T1000 (cell line): ENCODE data around the gene GIT2.
"Not testable (repeated sequence)": the region's sequence is repeated elsewhere in the genome, so short reads cannot be mapped to it uniquely, and the experiment has no call there.

Experiments used
- DNase-seq: peaks from one replicate; lab custom pipeline; 2025; ENCODE audit warnings: mixed read lengths; lab: John Stamatoyannopoulos, UW

Gene GIT2

GRCh38 chr12:109946505-109946904 is 49.7 kb downstream of the GIT2 start:
- DNase-seq: no peak

- DNase-seq: no peak
These were observed 51.4 kb downstream of the GIT2 start for GRCh38 chr12:109944561-109945359.

GRCh38 chr12:109943811-109944210 is 52.4 kb downstream of the GIT2 start:
- DNase-seq: no peak

- no peak for DNase-seq
These were observed 55.7 kb downstream of the GIT2 start for GRCh38 chr12:109940339-109940923.

GRCh38 chr12:109939504-109939903 is 56.7 kb downstream of the GIT2 start:
- DNase-seq: no peak

- no peak for DNase-seq
These were observed 57.2 kb downstream of the GIT2 start for GRCh38 chr12:109938947-109939346.

- no peak for DNase-seq
These were observed 58.8 kb downstream of the GIT2 start for GRCh38 chr12:109937371-109937770.

GRCh38 chr12:109934026-109934425 is 62.1 kb downstream of the GIT2 start:
- no peak for DNase-seq

- DNase-seq: no peak
These were observed 63.2 kb downstream of the GIT2 start for GRCh38 chr12:109932878-109933503.

GRCh38 chr12:109931143-109931542 is 65.0 kb downstream of the GIT2 start:
- no peak for DNase-seq

GRCh38 chr12:109930028-109930800 is 66.0 kb downstream of the GIT2 start:
- no peak for DNase-seq

GRCh38 chr12:109929326-109929725 is 66.8 kb downstream of the GIT2 start:
- not testable (repeated sequence) for DNase-seq

GRCh38 chr12:109928058-109928656 is 68.0 kb downstream of the GIT2 start:
- DNase-seq: no peak

GRCh38 chr12:109927622-109928021 is 68.5 kb downstream of the GIT2 start:
- DNase-seq: no peak

GRCh38 chr12:109926488-109927210 is 69.5 kb downstream of the GIT2 start:
- no peak for DNase-seq

- DNase-seq: no peak
These were observed 70.2 kb downstream of the GIT2 start for GRCh38 chr12:109926016-109926415.

- DNase-seq: no peak
These were observed 70.9 kb downstream of the GIT2 start for GRCh38 chr12:109925185-109925840.

- no peak for DNase-seq
These were observed 72.5 kb downstream of the GIT2 start for GRCh38 chr12:109923481-109924245.

GRCh38 chr12:109923038-109923437 is 73.1 kb downstream of the GIT2 start:
- no peak for DNase-seq

GRCh38 chr12:109921982-109922381 is 74.2 kb downstream of the GIT2 start:
- no peak for DNase-seq
